ENCODE results near the gene CTNNA3. TPM values are rescaled to one million over a fixed set of nuclear protein-coding genes. Genes with fewer than 3 reads are reported as not detected.

Gene CTNNA3
- total RNA-seq, 6 experiments from 2014 or later: 0.19 to 3.6 (median 1.2) TPM

GRCh38 chr10:66467042-66467441, 1229.0 kb downstream of the CTNNA3 start:
- Histone ChIP-seq H3K4me3 (no peak overlapping the region), H3K27me3 (no peaks in the 10 kb centered on the region), H3K9me3 (no peaks in the 10 kb centered on the region), H3K4me1 (no peaks in the 10 kb centered on the region), H3K27ac (no peak overlapping the region), H3K36me3 (no peaks in the 10 kb centered on the region)
- DNase-seq (no peak), ATAC-seq (no peak)
- 89% methylated on average over 1 of the region's 1 CpG for WGBS (ENCODE audit: insufficient coverage, low coverage, low lambda C conversion rate, missing lambda C conversion rate)
- TF ChIP-seq POLR2A (IDR thresholded peaks at IDR 0.05) (no peak), CTCF (IDR thresholded peaks at IDR 0.05) (no peak)
- intact Hi-C loops (cut with DNase I): no loop called here

DNA sequence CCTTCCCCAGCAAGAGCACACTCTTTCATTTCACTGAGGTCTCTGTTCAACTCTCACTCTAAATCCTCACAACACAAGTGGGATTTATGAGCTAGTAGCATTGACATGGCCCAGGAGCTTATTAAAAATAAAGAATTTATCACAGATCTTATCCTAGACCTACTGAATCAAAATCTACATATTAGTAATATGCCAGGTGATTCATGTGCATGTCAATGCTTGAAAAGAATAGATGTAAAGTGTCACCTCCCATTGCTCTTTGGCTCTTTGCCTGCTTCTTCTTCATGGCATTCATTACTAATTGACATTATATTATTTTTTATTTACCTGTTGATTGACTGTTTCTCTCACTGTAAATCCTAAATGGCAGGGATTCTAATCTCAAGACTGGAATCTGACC, 1229.4 kb downstream of the CTNNA3 start:
- Histone ChIP-seq H3K27me3 (no peaks in the 10 kb centered on the region), H3K36me3 (no peaks in the 10 kb centered on the region), H3K4me3 (no peak overlapping the region), H3K9me3 (no peaks in the 10 kb centered on the region), H3K27ac (no peak overlapping the region), H3K4me1 (no peaks in the 10 kb centered on the region)
- DNase-seq: no peak
- ATAC-seq: no peak
- TF ChIP-seq CTCF (IDR thresholded peaks at IDR 0.05): no peak
- TF ChIP-seq POLR2A (IDR thresholded peaks at IDR 0.05): no peak
- intact Hi-C loops (cut with DNase I): no loop called here

DNA sequence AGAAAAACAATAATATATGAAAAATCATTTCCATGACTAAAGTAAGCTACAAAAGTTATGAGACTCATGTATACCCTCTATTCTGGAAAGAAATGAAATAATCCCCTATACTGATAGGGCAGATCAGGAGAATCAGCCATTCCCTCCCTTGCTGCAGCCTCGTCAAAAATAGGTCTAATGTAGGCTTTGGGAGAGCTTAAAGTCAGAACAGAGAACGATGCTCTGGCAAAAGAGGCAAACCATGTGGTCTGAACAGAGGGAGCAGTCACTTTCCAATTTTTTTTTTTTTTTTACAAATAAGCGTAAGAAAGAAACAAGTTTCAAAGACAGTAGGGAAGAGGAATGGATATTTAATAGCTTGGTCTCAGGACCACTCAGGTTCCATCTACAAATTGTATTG, 1232.4 kb downstream of the CTNNA3 start:
- WGBS (ENCODE audit: insufficient coverage, low coverage, low lambda C conversion rate, missing lambda C conversion rate): 66% methylated on average over 3 of the region's 3 CpGs
- no peaks in the 10 kb centered on the region for H3K4me1 ChIP-seq
- TF ChIP-seq CTCF (IDR thresholded peaks at IDR 0.05) (no peak), POLR2A (IDR thresholded peaks at IDR 0.05) (no peak)

GRCh38 chr10:66457629-66458028, 1238.4 kb downstream of the CTNNA3 start:
- 75% methylated on average over 1 of the region's 1 CpG for WGBS (ENCODE audit: insufficient coverage, low coverage, low lambda C conversion rate, missing lambda C conversion rate)

More for the DNA sequence above, 1232.4 kb downstream of the CTNNA3 start:
- H3K27ac ChIP-seq: no peak overlapping the region
- H3K36me3 ChIP-seq: no peaks in the 10 kb centered on the region
- no peaks in the 10 kb centered on the region for H3K9me3 ChIP-seq
- no peaks in the 10 kb centered on the region for H3K27me3 ChIP-seq
- DNase-seq (no peak), ATAC-seq (no peak)
- H3K4me3 ChIP-seq: no peak overlapping the region
- intact Hi-C loops (cut with DNase I): no loop called here

More at GRCh38 chr10:66457629-66458028, 1238.4 kb downstream of the CTNNA3 start:
- TF ChIP-seq CTCF (IDR thresholded peaks at IDR 0.05) (no peak), POLR2A (IDR thresholded peaks at IDR 0.05) (no peak)
- ATAC-seq (no peak), DNase-seq (no peak)
- Histone ChIP-seq H3K9me3 (no peaks in the 10 kb centered on the region), H3K27me3 (no peaks in the 10 kb centered on the region), H3K4me1 (no peaks in the 10 kb centered on the region), H3K27ac (no peak overlapping the region), H3K36me3 (no peaks in the 10 kb centered on the region), H3K4me3 (no peak overlapping the region)
- intact Hi-C loops (cut with DNase I): no loop called here

Measured in right lobe of liver (tissue), 6 donors.